Epithelial cell of esophagus (primary cell): Measurements from ENCODE around the gene ME3.

Experiments
- DNase-seq: peaks from one replicate; pipeline ENCODE4 v3.0.0; 2010; ENCODE audit warnings: low read depth
- H3K4me3 ChIP-seq: 2 replicates; pipeline ENCODE4 v1.5.1; 2011; ENCODE audit warnings: mild to moderate bottlenecking, low read length, control low read depth
- TF ChIP-seq, protein P1 (sequence below): IDR thresholded peaks from 2 replicates; pipeline ENCODE4 v1.5.1; 2011; ENCODE audit warnings: low read depth, mild to moderate bottlenecking, low read length, control low read depth, inconsistent platforms; ENCODE audit not compliant: insufficient read depth; ENCODE audit errors: missing control alignments

ME3 gene

DNA sequence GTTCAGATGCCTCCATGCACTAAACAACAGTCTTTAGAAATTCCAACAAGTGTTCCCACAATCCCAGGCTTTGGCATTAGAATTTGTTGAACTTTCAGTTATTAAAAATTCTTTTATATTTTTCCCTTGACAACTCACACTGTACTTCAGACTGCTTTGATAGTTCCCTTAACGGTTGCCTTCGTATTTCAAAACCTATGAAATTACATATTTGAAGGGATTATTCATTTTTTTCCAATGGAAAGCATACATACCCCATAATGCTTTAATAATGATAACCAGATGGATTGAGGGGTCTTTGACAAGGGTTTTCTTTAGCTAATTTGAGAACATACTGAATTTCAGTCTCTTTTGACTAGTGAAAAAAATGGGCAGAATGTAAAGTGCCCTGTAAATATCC, 76.5 kb downstream of the ME3 start:
- TF ChIP-seq, protein P1, sequence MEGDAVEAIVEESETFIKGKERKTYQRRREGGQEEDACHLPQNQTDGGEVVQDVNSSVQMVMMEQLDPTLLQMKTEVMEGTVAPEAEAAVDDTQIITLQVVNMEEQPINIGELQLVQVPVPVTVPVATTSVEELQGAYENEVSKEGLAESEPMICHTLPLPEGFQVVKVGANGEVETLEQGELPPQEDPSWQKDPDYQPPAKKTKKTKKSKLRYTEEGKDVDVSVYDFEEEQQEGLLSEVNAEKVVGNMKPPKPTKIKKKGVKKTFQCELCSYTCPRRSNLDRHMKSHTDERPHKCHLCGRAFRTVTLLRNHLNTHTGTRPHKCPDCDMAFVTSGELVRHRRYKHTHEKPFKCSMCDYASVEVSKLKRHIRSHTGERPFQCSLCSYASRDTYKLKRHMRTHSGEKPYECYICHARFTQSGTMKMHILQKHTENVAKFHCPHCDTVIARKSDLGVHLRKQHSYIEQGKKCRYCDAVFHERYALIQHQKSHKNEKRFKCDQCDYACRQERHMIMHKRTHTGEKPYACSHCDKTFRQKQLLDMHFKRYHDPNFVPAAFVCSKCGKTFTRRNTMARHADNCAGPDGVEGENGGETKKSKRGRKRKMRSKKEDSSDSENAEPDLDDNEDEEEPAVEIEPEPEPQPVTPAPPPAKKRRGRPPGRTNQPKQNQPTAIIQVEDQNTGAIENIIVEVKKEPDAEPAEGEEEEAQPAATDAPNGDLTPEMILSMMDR = no peak
- no peak for DNase-seq
- no peak overlapping the region for H3K4me3 ChIP-seq

DNA sequence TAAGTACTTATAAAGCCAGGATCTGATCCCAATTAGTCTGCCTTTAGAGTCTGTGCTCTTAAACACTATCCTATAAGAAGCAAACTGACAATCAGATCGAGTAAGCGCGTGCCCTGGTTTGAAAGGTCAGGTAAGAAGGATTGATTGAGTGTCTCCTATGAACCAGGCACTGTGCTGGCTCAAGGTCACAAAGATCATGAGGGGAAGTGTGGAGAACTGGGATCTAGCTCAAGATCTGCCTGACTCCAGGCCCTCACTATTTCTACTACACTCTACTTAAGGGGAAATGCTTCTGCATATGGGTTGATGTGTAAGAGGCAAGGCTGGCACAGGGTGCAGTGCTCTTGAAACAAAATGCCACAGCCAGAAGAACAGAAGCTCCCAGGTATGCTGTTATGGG, 77.0 kb downstream of the ME3 start:
- TF ChIP-seq, protein P1 = no peak
- H3K4me3 ChIP-seq = no peak overlapping the region
- no peak for DNase-seq

DNA sequence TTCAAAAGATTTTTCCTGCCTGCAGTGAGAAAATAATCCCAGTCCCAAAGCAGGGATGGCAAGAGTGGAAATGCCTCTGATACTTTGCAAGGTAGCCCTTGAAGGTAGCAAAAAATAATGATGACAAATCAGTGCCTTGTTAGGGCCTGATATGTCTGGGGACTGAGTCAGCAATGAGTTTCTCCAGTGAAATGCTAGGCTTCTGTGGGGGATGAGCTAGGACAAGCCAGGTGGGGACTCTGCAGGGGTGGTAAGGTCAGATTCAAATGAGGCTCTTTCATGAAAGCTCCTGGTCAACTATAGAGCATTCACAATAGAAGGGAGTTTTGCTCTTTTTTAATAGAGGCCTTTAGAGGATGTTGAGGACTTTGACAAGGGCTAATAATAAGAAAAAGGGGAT, 77.7 kb downstream of the ME3 start:
- H3K4me3 ChIP-seq = no peak overlapping the region
- peak; percentile 76 for DNase-seq
- TF ChIP-seq, protein P1 = no peak

DNA sequence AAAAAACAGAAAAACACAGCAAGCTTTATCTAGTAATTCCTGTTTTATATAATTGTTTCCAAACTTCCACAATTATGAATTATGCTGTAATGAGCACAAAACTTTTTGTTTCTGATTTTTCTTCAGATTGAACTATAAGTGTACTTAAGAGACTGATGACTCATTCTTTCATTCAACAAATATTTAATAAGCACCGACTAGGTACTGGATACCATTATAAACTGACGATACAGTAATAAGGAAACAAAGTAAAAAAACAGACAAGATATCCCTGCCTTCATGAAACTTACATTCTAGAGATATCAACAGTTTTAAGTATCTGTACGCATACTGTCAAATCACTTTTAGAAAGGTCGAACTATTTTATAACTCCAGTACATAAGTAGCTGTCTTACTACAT, 78.6 kb downstream of the ME3 start:
- TF ChIP-seq, protein P1 = no peak
- no peak overlapping the region for H3K4me3 ChIP-seq
- DNase-seq = no peak

DNA sequence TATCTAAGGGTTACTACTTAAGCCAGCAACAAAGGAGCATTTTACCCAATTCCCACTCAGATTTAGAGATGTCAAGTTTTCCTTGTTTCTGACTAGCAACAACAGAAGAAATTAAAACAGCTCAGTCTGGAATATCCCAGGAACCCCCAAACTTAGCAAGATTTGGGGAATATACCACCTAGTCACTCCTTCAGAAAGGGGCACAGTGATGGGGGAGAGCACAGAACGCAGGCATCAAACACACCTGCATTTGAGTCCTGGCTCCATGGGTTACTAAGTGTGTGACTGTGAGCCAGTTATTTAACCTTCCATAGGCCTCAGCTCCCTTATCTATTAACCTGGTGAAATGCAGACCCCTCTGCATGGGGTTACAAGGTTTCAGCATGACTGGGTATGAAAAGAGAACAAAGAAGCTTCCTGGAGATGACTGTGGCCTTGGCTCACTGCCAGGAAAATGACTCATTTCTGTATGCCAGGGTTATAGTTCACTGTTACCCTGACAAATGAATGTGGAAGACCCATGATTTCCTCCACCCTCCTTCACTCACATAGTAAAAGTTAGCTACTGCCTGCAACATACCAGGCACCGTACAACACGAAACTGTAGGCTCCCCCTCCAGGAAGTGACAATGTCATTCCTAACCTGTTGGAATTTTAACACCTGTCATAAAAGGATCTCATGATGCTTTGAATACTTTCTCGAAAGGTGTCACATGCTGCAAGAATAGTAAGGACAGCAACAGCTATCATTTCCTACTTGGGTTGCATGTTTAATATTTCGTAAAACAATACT, 79.6 kb downstream of the ME3 start:
- H3K4me3 ChIP-seq = no peak overlapping the region
- TF ChIP-seq, protein P1 = no peak
- peak; percentile 95 for DNase-seq

DNA sequence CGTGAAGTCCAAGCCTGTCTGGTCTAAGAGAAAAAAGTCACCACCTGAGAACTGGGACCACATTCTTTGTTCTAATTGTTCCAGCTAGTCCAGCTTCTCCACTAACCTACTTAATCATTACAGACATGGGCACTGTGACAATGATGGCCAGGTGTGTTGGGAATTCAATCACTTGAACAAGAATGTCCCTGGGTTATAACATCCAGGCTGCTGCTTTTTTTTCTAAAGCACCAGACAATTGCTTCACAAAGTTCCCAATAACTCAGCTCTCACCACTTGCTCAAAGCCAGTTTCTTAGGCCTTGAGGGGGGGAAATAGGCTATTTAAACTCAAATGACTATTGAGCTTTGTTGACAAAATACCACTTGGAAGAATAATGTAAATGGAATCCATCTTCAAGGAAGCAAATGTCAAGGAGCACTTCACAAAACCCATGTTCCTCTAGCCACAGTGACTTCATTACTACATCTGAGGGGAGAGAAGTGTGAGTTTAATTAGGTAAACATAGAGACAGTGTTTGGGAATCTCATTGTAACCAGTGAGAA, 80.3 kb downstream of the ME3 start:
- no peak overlapping the region for H3K4me3 ChIP-seq
- TF ChIP-seq, protein P1 = no peak
- peak; percentile 42 for DNase-seq

DNA sequence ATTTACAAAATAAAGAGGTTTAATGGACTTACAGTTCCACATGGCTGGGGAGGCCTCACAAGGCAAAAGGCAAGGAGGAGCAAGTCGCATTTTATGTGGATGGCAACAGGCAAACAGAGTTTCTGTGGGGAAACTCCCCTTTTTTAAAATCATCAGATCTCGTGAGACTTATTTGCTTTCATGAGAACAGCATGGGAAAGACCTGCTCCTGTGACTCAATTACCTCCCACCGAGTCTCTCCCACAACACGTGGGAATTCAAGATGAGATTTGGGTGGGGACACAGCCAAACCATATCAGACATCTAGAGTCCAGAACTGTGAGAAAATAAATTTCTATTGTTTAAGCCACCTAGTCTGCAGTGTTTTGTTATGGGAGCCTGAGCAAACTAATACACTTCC, 80.8 kb downstream of the ME3 start:
- DNase-seq = no peak
- TF ChIP-seq, protein P1 = no peak
- H3K4me3 ChIP-seq = no peak overlapping the region
